ENCODE measurements around the gene PDZRN4. TPM values are rescaled to one million over a fixed set of nuclear protein-coding genes. Genes with fewer than 3 reads are reported as not detected.

The PDZRN4 gene
- polyA plus RNA-seq, 3 donors = not detected

DNA sequence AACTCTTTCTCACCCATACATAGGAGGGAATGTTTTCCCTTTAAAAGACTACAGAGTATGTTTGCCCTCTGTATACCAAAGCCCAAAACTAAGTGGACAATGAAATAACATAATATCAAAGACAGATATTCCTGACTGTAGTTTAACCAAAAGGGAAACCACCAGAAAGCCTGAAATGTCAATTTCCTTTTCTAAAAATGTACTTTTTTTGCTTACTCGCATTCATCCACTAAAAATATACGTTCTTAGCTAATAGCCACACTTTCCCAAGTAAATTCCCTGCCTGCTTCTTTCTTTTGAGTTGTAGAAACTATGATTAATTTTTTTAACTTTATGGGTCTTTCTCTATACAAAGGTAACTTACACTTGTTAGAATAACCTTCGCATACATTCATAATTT, 280.2 kb downstream of the PDZRN4 start:
- no peaks in the 10 kb centered on the region for H3K79me2 ChIP-seq (ENCODE audit: insufficient read depth, low read length)
- no peak overlapping the region for H2AFZ ChIP-seq (ENCODE audit: insufficient read depth, low read depth, low read length, poor library complexity, severe bottlenecking)
- Mint-ChIP-seq H3K27me3 (ENCODE audit: low read depth in 3 of 3) (no peaks in the 10 kb centered on the region), H3K4me3 (no peak overlapping the region), H3K36me3 (no peaks in the 10 kb centered on the region), H3K27ac (no peak overlapping the region), H3K4me1 (peaks cover 14% of the 10 kb centered on the region), H3K9me3 (peaks cover 0 to 6% (median 2%) of the 10 kb centered on the region in 7 donors)
- H3K4me1 ChIP-seq (ENCODE audit: control insufficient read depth in 1 of 2, insufficient read depth in 2 of 2, low read length in 2 of 2) = no peaks in the 10 kb centered on the region
- no peak overlapping the region for H3K4me3 ChIP-seq (replicated peaks in 1 of 3; ENCODE audit: low read depth in 2 of 3, low read length in 3 of 3)
- no peak for DNase-seq
- TF ChIP-seq, protein P1, sequence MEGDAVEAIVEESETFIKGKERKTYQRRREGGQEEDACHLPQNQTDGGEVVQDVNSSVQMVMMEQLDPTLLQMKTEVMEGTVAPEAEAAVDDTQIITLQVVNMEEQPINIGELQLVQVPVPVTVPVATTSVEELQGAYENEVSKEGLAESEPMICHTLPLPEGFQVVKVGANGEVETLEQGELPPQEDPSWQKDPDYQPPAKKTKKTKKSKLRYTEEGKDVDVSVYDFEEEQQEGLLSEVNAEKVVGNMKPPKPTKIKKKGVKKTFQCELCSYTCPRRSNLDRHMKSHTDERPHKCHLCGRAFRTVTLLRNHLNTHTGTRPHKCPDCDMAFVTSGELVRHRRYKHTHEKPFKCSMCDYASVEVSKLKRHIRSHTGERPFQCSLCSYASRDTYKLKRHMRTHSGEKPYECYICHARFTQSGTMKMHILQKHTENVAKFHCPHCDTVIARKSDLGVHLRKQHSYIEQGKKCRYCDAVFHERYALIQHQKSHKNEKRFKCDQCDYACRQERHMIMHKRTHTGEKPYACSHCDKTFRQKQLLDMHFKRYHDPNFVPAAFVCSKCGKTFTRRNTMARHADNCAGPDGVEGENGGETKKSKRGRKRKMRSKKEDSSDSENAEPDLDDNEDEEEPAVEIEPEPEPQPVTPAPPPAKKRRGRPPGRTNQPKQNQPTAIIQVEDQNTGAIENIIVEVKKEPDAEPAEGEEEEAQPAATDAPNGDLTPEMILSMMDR (IDR thresholded peaks at IDR 0.05) = no peak
- H3K27ac ChIP-seq (ENCODE audit: low read depth in 1 of 2, low read length in 2 of 2) = no peak overlapping the region
- H3K4me2 ChIP-seq (replicated peaks; ENCODE audit: extremely low read depth, low read length, poor library complexity, severe bottlenecking) = no peak overlapping the region
- no peaks in the 10 kb centered on the region for H4K20me1 ChIP-seq (ENCODE audit: insufficient read depth, low read length)
- WGBS (ENCODE audit: insufficient coverage) = no CpG with 5 or more reads among the region's 3 CpGs
- H3K27me3 ChIP-seq (ENCODE audit: control insufficient read depth in 2 of 2, insufficient read depth in 2 of 2, low read length in 2 of 2) = no peaks in the 10 kb centered on the region
- H3K9ac ChIP-seq (ENCODE audit: insufficient read depth, low read length, poor library complexity, severe bottlenecking) = no peak overlapping the region
- no peaks in the 10 kb centered on the region for H3K36me3 ChIP-seq (replicated peaks in 1 of 2; ENCODE audit: control insufficient read depth in 1 of 2, insufficient read depth in 2 of 2, low read length in 2 of 2)
- intact Hi-C loops (cut with micrococcal nuclease) = no loop called here
- H3K9me3 ChIP-seq (replicated peaks in 1 of 2; ENCODE audit: control insufficient read depth in 1 of 2, insufficient read depth in 1 of 2, low read length in 2 of 2) = no peaks in the 10 kb centered on the region

DNA sequence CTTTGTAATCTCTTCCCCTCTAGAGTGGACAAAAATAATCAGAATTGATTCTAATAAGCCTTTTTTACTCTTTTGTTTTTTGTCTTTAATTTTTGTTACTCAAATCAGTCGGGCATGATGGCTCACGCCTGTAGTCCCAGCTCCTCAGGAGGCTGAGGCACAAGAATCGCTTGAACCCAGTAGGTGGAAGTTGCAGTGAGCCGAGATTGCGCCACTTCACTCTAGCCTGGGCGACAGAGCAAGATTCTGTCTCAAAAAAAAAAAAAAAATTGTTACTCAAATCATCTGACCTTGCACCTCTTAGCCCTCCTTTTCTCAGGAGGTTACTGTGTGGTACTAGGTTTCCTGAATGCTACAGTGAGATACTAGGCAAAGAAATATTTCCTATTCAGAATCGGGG, 280.6 kb downstream of the PDZRN4 start:
- H4K20me1 ChIP-seq (ENCODE audit: insufficient read depth, low read length) = no peaks in the 10 kb centered on the region
- no peaks in the 10 kb centered on the region for H3K79me2 ChIP-seq (ENCODE audit: insufficient read depth, low read length)
- DNase-seq = no peak
- 10% methylated on average over 2 of the region's 7 CpGs for WGBS (ENCODE audit: insufficient coverage)
- no peak overlapping the region for H3K4me3 ChIP-seq (replicated peaks in 1 of 3; ENCODE audit: low read depth in 2 of 3, low read length in 3 of 3)
- H3K4me1 ChIP-seq (ENCODE audit: control insufficient read depth in 1 of 2, insufficient read depth in 2 of 2, low read length in 2 of 2) = no peaks in the 10 kb centered on the region
- H3K27ac ChIP-seq (ENCODE audit: low read depth in 1 of 2, low read length in 2 of 2) = no peak overlapping the region
- no peak overlapping the region for H3K9ac ChIP-seq (ENCODE audit: insufficient read depth, low read length, poor library complexity, severe bottlenecking)
- TF ChIP-seq, protein P1 (IDR thresholded peaks at IDR 0.05) = no peak
- intact Hi-C loops (cut with micrococcal nuclease) = no loop called here
- H3K36me3 ChIP-seq (replicated peaks in 1 of 2; ENCODE audit: control insufficient read depth in 1 of 2, insufficient read depth in 2 of 2, low read length in 2 of 2) = no peaks in the 10 kb centered on the region
- Mint-ChIP-seq H3K4me3 (no peak overlapping the region), H3K27ac (no peak overlapping the region), H3K27me3 (ENCODE audit: low read depth in 3 of 3) (no peaks in the 10 kb centered on the region), H3K36me3 (no peaks in the 10 kb centered on the region), H3K9me3 (peaks cover 0 to 6% (median 2%) of the 10 kb centered on the region in 7 donors), H3K4me1 (peaks cover 14% of the 10 kb centered on the region)
- H2AFZ ChIP-seq (ENCODE audit: insufficient read depth, low read depth, low read length, poor library complexity, severe bottlenecking) = no peak overlapping the region
- H3K9me3 ChIP-seq (replicated peaks in 1 of 2; ENCODE audit: control insufficient read depth in 1 of 2, insufficient read depth in 1 of 2, low read length in 2 of 2) = no peaks in the 10 kb centered on the region
- no peaks in the 10 kb centered on the region for H3K27me3 ChIP-seq (ENCODE audit: control insufficient read depth in 2 of 2, insufficient read depth in 2 of 2, low read length in 2 of 2)
- no peak overlapping the region for H3K4me2 ChIP-seq (replicated peaks; ENCODE audit: extremely low read depth, low read length, poor library complexity, severe bottlenecking)

Data from CD14-positive monocyte (primary cell).